G401 (cell line): ENCODE data around the gene TAAR6. TPM values are rescaled to one million over a fixed set of nuclear protein-coding genes. Genes with fewer than 3 reads are reported as not detected.
"Not testable (repeated sequence)": the region's sequence is repeated elsewhere in the genome, so short reads cannot be mapped to it uniquely, and the experiment has no call there.

Source experiments
- DNase-seq: peaks from one replicate; pipeline ENCODE4 v3.0.0-alpha.2; 2015; ENCODE audit warnings: low spot score
- in situ Hi-C: cut with HindIII; loops from 2 replicates; pipeline ENCODE4 v1.10.0; 2016; ENCODE audit warnings: low sequenced_read_pairs, mixed read lengths
- total RNA-seq: library from RNA; depleted of rRNA; stranded (reverse); fragments of >200 nt; shearing (Covaris generic); gene quantifications from 2 replicates; pipeline ENCODE4 v1.2.3, GENCODE V29; 2014; rRNA removed

The TAAR6 gene
- total RNA-seq = not detected in 2 replicates

- in situ Hi-C loops = no loop called here
- DNase-seq = no peak
Observed at GRCh38 chr6:132570221-132570777, at the start of gene TAAR6. TAAR6 (plus strand) TSS chr6:132570322; CDS start chr6:132570322, 0 bp downstream.

- DNase-seq = no peak
- in situ Hi-C loops = no loop called here
Observed at GRCh38 chr6:132520953-132521352, 49.2 kb upstream of the TAAR6 start.

GRCh38 chr6:132524646-132525045, 45.5 kb upstream of the TAAR6 start:
- in situ Hi-C loops = loop anchor here (25.0 kb wide), 1 partner anchor 263 kb away; the partner anchor contains the start of gene SLC18B1
- DNase-seq = no peak

GRCh38 chr6:132525866-132526265, 44.3 kb upstream of the TAAR6 start:
- DNase-seq = no peak
- in situ Hi-C loops = loop anchor here (25.0 kb wide), 1 partner anchor 261 kb away; the partner anchor contains the start of gene SLC18B1

GRCh38 chr6:132526461-132526860, 43.7 kb upstream of the TAAR6 start:
- in situ Hi-C loops = loop anchor here (25.0 kb wide), 1 partner anchor 261 kb away; the partner anchor contains the start of gene SLC18B1
- no peak for DNase-seq

GRCh38 chr6:132527791-132528190, 42.3 kb upstream of the TAAR6 start:
- in situ Hi-C loops = loop anchor here (25.0 kb wide), 1 partner anchor 260 kb away; the partner anchor contains the start of gene SLC18B1
- DNase-seq = no peak

GRCh38 chr6:132530293-132530974, 39.7 kb upstream of the TAAR6 start:
- in situ Hi-C loops = loop anchor here (25.0 kb wide), 1 partner anchor 257 kb away; the partner anchor contains the start of gene SLC18B1
- peak; percentile 79 for DNase-seq

GRCh38 chr6:132534546-132534945, 35.6 kb upstream of the TAAR6 start:
- DNase-seq = not testable (repeated sequence)
- in situ Hi-C loops = loop anchor here (25.0 kb wide), 1 partner anchor 253 kb away; the partner anchor contains the start of gene SLC18B1

- no peak for DNase-seq
- in situ Hi-C loops = loop anchor here (25.0 kb wide), 1 partner anchor 250 kb away; the partner anchor contains the start of gene SLC18B1
Observed at GRCh38 chr6:132537145-132537544, 33.0 kb upstream of the TAAR6 start.

GRCh38 chr6:132537977-132538376, 32.1 kb upstream of the TAAR6 start, which contains the start of gene TAAR9:
TAAR9 (plus strand) TSS chr6:132538277; CDS start chr6:132538290, 13 bp downstream.
- in situ Hi-C loops = loop anchor here (25.0 kb wide), 1 partner anchor 249 kb away; the partner anchor contains the start of gene SLC18B1
- no peak for DNase-seq

GRCh38 chr6:132544826-132545225, 25.3 kb upstream of the TAAR6 start:
- in situ Hi-C loops = loop anchor here (25.0 kb wide), 1 partner anchor 242 kb away; the partner anchor contains the start of gene SLC18B1
- DNase-seq = no peak

- in situ Hi-C loops = loop anchor here (25.0 kb wide), 1 partner anchor 238 kb away; the partner anchor contains the start of gene SLC18B1
- no peak for DNase-seq
Observed at GRCh38 chr6:132548746-132549463, 21.2 kb upstream of the TAAR6 start.

- no peak for DNase-seq
- in situ Hi-C loops = no loop called here
Observed at GRCh38 chr6:132551214-132551613, 18.9 kb upstream of the TAAR6 start.

GRCh38 chr6:132552372-132552771, 17.8 kb upstream of the TAAR6 start, which contains the start of gene TAAR8:
TAAR8 (plus strand) TSS chr6:132552672; CDS start chr6:132552693, 21 bp downstream.
- in situ Hi-C loops = no loop called here
- DNase-seq = no peak

GRCh38 chr6:132560087-132560486, 10.0 kb upstream of the TAAR6 start:
- in situ Hi-C loops, DNase-seq: not testable (repeated sequence)

- no peak for DNase-seq
- in situ Hi-C loops = no loop called here
Observed at GRCh38 chr6:132566404-132566803, 3.7 kb upstream of the TAAR6 start.

- in situ Hi-C loops = no loop called here
- DNase-seq = no peak
Observed at GRCh38 chr6:132567566-132567965, 2.6 kb upstream of the TAAR6 start.

GRCh38 chr6:132568611-132569010, 1.5 kb upstream of the TAAR6 start:
- no peak for DNase-seq
- in situ Hi-C loops = no loop called here

GRCh38 chr6:132569170-132569569, 952 bp upstream of the TAAR6 start:
- no peak for DNase-seq
- in situ Hi-C loops = no loop called here
